IPS-NIHi7 (cell line): ENCODE data around the gene MT1M.
"Not testable (repeated sequence)": the region's sequence is repeated elsewhere in the genome, so short reads cannot be mapped to it uniquely, and the experiment has no call there.

Experiments
- DNase-seq: peaks from one replicate; pipeline ENCODE4 v3.0.0; 2012; ENCODE audit warnings: mixed read lengths; ENCODE audit errors: extremely low spot score

Gene MT1M

GRCh38 chr16:56632156-56632847 is at the start of gene MT1M:
Gene MT1M (plus strand): TSS chr16:56632659. CDS start chr16:56632732, 73 bp downstream.
- DNase-seq = no peak

GRCh38 chr16:56582911-56583310 is 49.5 kb upstream of the MT1M start:
- not testable (repeated sequence) for DNase-seq

GRCh38 chr16:56583351-56584168 is 48.9 kb upstream of the MT1M start:
- no peak for DNase-seq

- no peak for DNase-seq
Observed at GRCh38 chr16:56584276-56584675, 48.2 kb upstream of the MT1M start.

- no peak for DNase-seq
Observed at GRCh38 chr16:56588781-56589140, 43.7 kb upstream of the MT1M start.

GRCh38 chr16:56589141-56590039 is 43.1 kb upstream of the MT1M start, which contains the start of gene MT3:
Gene MT3 (plus strand): TSS chr16:56589528. CDS start chr16:56589591, 63 bp downstream.
- DNase-seq = peak; percentile 71

- DNase-seq = no peak
Observed at GRCh38 chr16:56591377-56592060, 40.9 kb upstream of the MT1M start.

GRCh38 chr16:56593573-56594291 is 38.7 kb upstream of the MT1M start:
- no peak for DNase-seq

GRCh38 chr16:56594292-56594619 is 38.2 kb upstream of the MT1M start:
- no peak for DNase-seq

GRCh38 chr16:56600398-56600999 is 32.0 kb upstream of the MT1M start:
- peak; percentile 58 for DNase-seq

- no peak for DNase-seq
Observed at GRCh38 chr16:56601325-56601724, 31.1 kb upstream of the MT1M start.

GRCh38 chr16:56603589-56603988 is 28.9 kb upstream of the MT1M start:
- DNase-seq = peak; percentile 74

GRCh38 chr16:56604966-56605365 is 27.5 kb upstream of the MT1M start:
- DNase-seq = no peak

GRCh38 chr16:56605475-56605874 is 27.0 kb upstream of the MT1M start:
- no peak for DNase-seq

- DNase-seq = no peak
Observed at GRCh38 chr16:56606071-56606475, 26.4 kb upstream of the MT1M start.

- no peak for DNase-seq
Observed at GRCh38 chr16:56606476-56607108, 25.9 kb upstream of the MT1M start.

- no peak for DNase-seq
Observed at GRCh38 chr16:56607109-56607618, 25.3 kb upstream of the MT1M start.

- DNase-seq = no peak
Observed at GRCh38 chr16:56607675-56608042, 24.8 kb upstream of the MT1M start.

GRCh38 chr16:56608043-56608875 is 24.2 kb upstream of the MT1M start, which contains the start of gene MT2A:
Gene MT2A (plus strand): TSS chr16:56608584. CDS start chr16:56608656, 72 bp downstream.
- peak; percentile 93 for DNase-seq
